WI38 (cell line): ENCODE results near the gene RAB5B.

ENCODE experiments used
- H3K4me3 ChIP-seq: 2 replicates; pipeline ENCODE4 v1.5.1; 2011; ENCODE audit warnings: low read depth, mild to moderate bottlenecking, control low read depth, low read length
- CTCF ChIP-seq: IDR thresholded peaks from 2 replicates; pipeline ENCODE4 v1.5.1; 2012; ENCODE audit warnings: low read depth, mild to moderate bottlenecking, control low read depth, low read length

Gene RAB5B

GRCh38 chr12:55930771-55931316 lies 43.0 kb upstream of the RAB5B start, which contains the start of gene DGKA:
Gene DGKA (plus strand): TSS chr12:55931162. CDS start chr12:55936504, 5,342 bp downstream.
- peak within 1 kb of the TSS; percentile 89 for H3K4me3 ChIP-seq
- peak; percentile 46; the same call in 1 of the 2 replicates for TF ChIP-seq CTCF

- H3K4me3 ChIP-seq: peak overlapping the region; percentile 89
Observed at GRCh38 chr12:55931317-55931779, 42.5 kb upstream of the RAB5B start.

GRCh38 chr12:55931780-55932550 lies 41.9 kb upstream of the RAB5B start:
- TF ChIP-seq CTCF: no peak

More at GRCh38 chr12:55931317-55931779, 42.5 kb upstream of the RAB5B start:
- TF ChIP-seq CTCF: no peak

GRCh38 chr12:55932551-55932910 lies 41.3 kb upstream of the RAB5B start:
- TF ChIP-seq CTCF: no peak
- peak overlapping the region; percentile 89 for H3K4me3 ChIP-seq

More at GRCh38 chr12:55931780-55932550, 41.9 kb upstream of the RAB5B start:
- peak overlapping the region; percentile 89 for H3K4me3 ChIP-seq

GRCh38 chr12:55933169-55933798 lies 40.6 kb upstream of the RAB5B start:
- peak overlapping the region; percentile 89 for H3K4me3 ChIP-seq
- TF ChIP-seq CTCF: no peak

- H3K4me3 ChIP-seq: no peak overlapping the region
- no peak for TF ChIP-seq CTCF
Observed at GRCh38 chr12:55933799-55934742, 39.8 kb upstream of the RAB5B start.
